SK-N-SH treated with all-trans-retinoic acid at 6 μM for 48 hours (cell line): Measurements from ENCODE around the gene ACP4.

Experiments
- ATAC-seq: fragments of 200-7000 bp; cut with Tn5 transposase; 3 replicates; pipeline ENCODE4 v1.9.1; 2020; ENCODE audit warnings: mild to moderate bottlenecking, moderate library complexity
- CREB5 ChIP-seq: fragments of 250-450 bp; sonication (Bioruptor Pico); IDR thresholded peaks from 2 replicates; pipeline ENCODE4 v1.5.1; 2020; ENCODE audit warnings: low read depth, mild to moderate bottlenecking, moderate library complexity
- CSDC2 ChIP-seq: fragments of 250-450 bp; sonication (Bioruptor Pico); IDR thresholded peaks from 2 replicates; pipeline ENCODE4 v1.5.0; 2020; ENCODE audit warnings: mild to moderate bottlenecking, moderate library complexity
- ESRRG ChIP-seq: fragments of 250-450 bp; sonication (Bioruptor Pico); IDR thresholded peaks from 2 replicates; pipeline ENCODE4 v1.6.1; 2021; ENCODE audit warnings: mild to moderate bottlenecking
- ISL1 ChIP-seq: fragments of 250-450 bp; sonication (Bioruptor Pico); IDR thresholded peaks from 2 replicates; pipeline ENCODE4 v2.1.2; 2022; ENCODE audit warnings: mild to moderate bottlenecking, moderate library complexity
- PATZ1 ChIP-seq: fragments of 250-450 bp; sonication (Bioruptor Pico); IDR thresholded peaks from 2 replicates; pipeline ENCODE4 v1.8.0; 2020; ENCODE audit warnings: mild to moderate bottlenecking, moderate library complexity, borderline replicate concordance
- POU6F1 ChIP-seq: fragments of 250-450 bp; sonication (Bioruptor Pico); IDR thresholded peaks from 2 replicates; pipeline ENCODE4 v1.8.0; 2021; ENCODE audit warnings: low read depth, mild to moderate bottlenecking, moderate library complexity, borderline replicate concordance
- SNAI2 ChIP-seq: fragments of 250-450 bp; sonication (Bioruptor Pico); IDR thresholded peaks from 2 replicates; pipeline ENCODE4 v1.5.0; 2020; ENCODE audit warnings: mild to moderate bottlenecking, moderate library complexity
- TOX ChIP-seq: fragments of 250-450 bp; sonication (Bioruptor Pico); IDR thresholded peaks from 2 replicates; pipeline ENCODE4 v1.8.0; 2021; ENCODE audit warnings: mild to moderate bottlenecking, moderate library complexity, borderline replicate concordance
- TSHZ2 ChIP-seq: fragments of 250-450 bp; sonication (Bioruptor Pico); IDR thresholded peaks from 2 replicates; pipeline ENCODE4 v1.5.0; 2020; ENCODE audit warnings: mild to moderate bottlenecking, moderate library complexity
- ZC3H10 ChIP-seq: fragments of 250-450 bp; sonication (Bioruptor Pico); IDR thresholded peaks from 2 replicates; pipeline ENCODE4 v1.5.1; 2021; ENCODE audit warnings: mild to moderate bottlenecking, moderate library complexity
- ZFP3 ChIP-seq: fragments of 250-450 bp; sonication (Bioruptor Pico); IDR thresholded peaks from 2 replicates; pipeline ENCODE4 v1.5.0; 2020; ENCODE audit warnings: mild to moderate bottlenecking, moderate library complexity
- ZFP30 ChIP-seq: fragments of 450-650 bp; formaldehyde crosslinking; IDR thresholded peaks from 2 replicates; pipeline ENCODE4 v1.5.0; 2022; ENCODE audit warnings: mild to moderate bottlenecking, moderate library complexity
- ZNF565 ChIP-seq: fragments of 450-650 bp; formaldehyde crosslinking; conservative IDR thresholded peaks from 2 replicates; pipeline ENCODE4 v1.5.0; 2020; ENCODE audit warnings: low read depth, mild to moderate bottlenecking, moderate library complexity
- ZNF70 ChIP-seq: fragments of 450-650 bp; formaldehyde crosslinking; IDR thresholded peaks from 2 replicates; pipeline ENCODE4 v1.5.0; 2020; ENCODE audit warnings: mild to moderate bottlenecking, moderate library complexity
- ZNF8 ChIP-seq: fragments of 450-650 bp; formaldehyde crosslinking; IDR thresholded peaks from 2 replicates; pipeline ENCODE4 v1.5.0; 2020; ENCODE audit warnings: mild to moderate bottlenecking, moderate library complexity

ACP4 gene

GRCh38 chr19:50794074-50794875, 4.1 kb downstream of the ACP4 start:
- TF ChIP-seq ZC3H10 (CRISPR knock-in tag): no peak
- TF ChIP-seq PATZ1 (CRISPR knock-in tag): no peak
- no peak for TF ChIP-seq ZNF70 (CRISPR knock-in tag)
- no peak for TF ChIP-seq ZFP30 (CRISPR knock-in tag)
- no peak for TF ChIP-seq TOX
- TF ChIP-seq CSDC2 (CRISPR knock-in tag): no peak
- peak; percentile 26 for ATAC-seq

- TF ChIP-seq POU6F1 (CRISPR knock-in tag): no peak
- TF ChIP-seq CSDC2 (CRISPR knock-in tag): no peak
- peak; percentile 39 for ATAC-seq
These were observed 4.9 kb downstream of the ACP4 start for GRCh38 chr19:50794876-50795663.

GRCh38 chr19:50795664-50796073, 5.5 kb downstream of the ACP4 start:
- ATAC-seq: no peak
- no peak for TF ChIP-seq CREB5 (CRISPR knock-in tag)

- TF ChIP-seq ZNF8 (CRISPR knock-in tag): no peak
- TF ChIP-seq TOX: no peak
- TF ChIP-seq POU6F1 (CRISPR knock-in tag): no peak
- no peak for TF ChIP-seq ZFP3 (CRISPR knock-in tag)
- TF ChIP-seq PATZ1 (CRISPR knock-in tag): no peak
- no peak for ATAC-seq
These were observed 6.0 kb downstream of the ACP4 start for GRCh38 chr19:50796128-50796633.

GRCh38 chr19:50796634-50797428, 6.6 kb downstream of the ACP4 start:
- ATAC-seq: no peak
- TF ChIP-seq TOX (no peak), POU6F1 (CRISPR knock-in tag) (no peak), ZFP3 (CRISPR knock-in tag) (no peak), TSHZ2 (CRISPR knock-in tag) (no peak), ZFP30 (CRISPR knock-in tag) (no peak), ISL1 (CRISPR knock-in tag) (no peak), ESRRG (CRISPR knock-in tag) (no peak), SNAI2 (CRISPR knock-in tag) (no peak), ZC3H10 (CRISPR knock-in tag) (no peak), ZNF565 (no peak)
